ENCODE results near the gene TIMM22.

The TIMM22 gene

DNA sequence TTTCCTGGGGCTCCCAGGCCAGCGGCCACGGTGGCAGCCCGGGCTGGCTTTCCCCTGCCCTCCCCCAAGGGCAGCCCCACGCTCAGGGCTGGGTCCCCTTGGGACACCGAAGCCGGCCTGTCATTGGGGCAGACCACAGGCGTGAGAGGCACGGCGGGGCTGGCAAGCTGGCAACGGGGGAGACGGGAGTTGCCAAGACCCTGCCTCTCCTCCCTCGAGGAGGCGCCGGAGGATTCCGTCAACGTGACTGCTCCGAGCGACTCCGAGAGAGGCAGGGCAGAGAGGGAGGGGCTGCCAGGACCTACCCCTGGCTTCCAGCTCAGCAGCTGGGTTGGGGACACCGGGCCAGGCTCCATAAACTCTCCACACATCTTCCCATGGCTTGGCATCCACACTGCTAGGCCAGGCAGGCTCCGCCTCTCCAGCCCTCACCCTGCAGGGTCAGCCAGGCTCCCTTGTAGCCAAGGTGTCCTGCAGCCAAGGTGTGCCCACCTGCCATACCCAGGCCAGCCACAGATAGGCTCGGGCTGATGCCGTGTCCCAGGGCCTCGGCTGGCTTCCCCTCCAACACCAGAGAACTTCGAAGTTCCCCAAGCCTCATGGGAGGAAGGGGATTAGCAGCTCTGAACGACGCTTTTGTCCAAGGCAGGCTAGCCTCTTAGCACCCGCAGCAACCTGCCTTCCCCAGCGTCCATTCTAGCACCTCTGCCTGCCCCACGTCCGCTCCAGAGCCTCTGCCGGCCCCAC lies 25.5 kb downstream of the TIMM22 start:
- no peak for DNase-seq

DNA sequence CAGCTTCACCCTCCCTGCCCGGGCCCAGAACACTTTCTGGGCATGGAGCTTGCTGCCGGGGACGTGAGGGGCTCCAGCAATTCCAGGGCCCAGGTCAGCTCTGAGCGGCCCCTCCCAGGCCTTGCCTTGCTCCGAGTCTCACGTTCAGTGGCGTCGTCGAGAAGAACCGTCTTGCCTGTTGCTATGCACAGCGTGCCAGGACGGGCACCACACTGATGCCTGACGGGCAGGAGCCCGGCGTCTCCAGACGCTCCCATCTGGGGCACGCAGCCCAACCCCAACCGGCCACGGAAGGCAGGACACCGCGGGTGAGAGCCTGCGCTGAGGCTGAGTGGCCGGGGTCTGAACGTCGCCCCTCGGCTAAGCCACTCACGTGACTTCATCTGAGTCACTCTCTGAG lies 27.1 kb downstream of the TIMM22 start:
- no peak for DNase-seq

DNA sequence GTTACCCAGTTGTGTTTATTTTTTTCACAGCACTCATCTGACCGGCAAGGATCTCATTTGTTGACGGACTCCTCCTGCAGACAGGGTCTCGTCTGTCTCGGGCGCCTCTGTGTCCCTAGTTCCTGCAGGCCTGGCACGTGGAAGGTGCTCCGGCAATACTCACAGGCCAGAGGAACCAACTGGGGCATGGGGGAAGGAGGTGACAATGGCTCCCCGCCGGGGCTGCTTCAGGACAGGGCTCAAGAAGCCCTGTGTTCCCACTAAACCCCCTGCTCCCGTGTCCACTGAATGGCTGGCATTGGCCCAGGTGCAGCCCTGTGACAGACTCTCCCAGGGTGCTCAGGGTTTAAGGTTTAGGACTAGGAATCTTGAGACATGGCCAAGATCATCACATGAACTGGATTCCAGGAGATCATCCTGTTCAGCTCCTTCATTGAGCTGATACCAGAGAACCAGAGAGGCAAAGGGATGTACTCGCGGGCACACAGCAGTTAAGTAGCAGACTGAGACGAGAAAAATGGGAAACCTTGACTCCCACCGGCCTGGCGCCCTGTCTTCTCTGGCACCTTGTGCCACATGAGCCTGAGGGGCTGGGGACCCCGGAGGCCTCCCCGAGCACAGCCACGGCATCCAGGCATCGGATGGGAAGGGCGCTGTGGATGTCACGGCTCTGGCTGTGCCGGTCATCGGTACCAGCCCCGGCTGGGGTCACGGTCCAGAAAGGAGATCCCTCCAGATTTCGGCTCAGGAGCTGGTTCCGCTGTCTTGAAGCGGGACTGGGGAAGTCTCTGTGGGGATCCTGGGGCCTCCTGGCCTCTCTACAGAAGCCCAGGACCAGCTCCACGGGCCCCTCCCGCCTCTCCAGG lies 29.0 kb downstream of the TIMM22 start:
- DNase-seq: no peak

DNA sequence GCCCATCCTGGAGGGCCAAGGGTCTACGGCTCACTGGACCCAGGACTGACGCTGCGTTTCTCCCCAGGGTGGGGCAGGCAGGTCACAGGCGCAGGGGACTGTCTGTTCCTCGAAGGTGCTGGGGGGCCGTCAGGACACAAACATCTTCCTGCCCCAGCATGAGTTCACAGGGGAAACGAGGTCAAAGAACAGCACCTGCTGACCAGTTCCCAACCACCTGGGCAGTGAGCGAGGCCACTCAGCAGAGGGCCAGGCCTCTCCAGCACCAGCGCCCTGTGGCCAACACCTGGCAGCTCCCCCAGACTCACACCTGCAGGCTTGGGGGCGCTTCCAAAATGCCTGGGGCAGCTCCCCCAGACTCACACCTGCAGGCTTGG lies 29.7 kb downstream of the TIMM22 start:
- DNase-seq: no peak

DNA sequence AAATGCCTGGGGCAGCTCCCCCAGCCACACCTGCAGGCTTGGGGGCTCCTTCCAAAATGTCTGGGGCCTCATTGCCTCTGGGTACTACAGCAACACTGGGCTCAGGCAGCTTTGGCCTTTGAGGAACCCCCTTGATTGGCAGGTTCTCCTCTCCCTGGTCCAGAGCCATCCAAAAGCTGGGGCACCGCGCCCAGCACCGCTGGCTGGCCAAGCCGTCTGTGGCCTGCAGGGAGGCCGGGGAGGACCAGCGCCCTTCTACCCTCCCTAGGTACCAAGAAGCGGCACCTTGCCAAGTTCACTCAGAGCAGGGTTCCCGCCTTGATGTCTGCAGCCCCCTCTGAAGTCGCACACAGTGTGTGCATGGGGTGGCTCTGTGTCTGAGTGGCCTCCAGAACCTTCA lies 30.1 kb downstream of the TIMM22 start:
- no peak for DNase-seq

DNA sequence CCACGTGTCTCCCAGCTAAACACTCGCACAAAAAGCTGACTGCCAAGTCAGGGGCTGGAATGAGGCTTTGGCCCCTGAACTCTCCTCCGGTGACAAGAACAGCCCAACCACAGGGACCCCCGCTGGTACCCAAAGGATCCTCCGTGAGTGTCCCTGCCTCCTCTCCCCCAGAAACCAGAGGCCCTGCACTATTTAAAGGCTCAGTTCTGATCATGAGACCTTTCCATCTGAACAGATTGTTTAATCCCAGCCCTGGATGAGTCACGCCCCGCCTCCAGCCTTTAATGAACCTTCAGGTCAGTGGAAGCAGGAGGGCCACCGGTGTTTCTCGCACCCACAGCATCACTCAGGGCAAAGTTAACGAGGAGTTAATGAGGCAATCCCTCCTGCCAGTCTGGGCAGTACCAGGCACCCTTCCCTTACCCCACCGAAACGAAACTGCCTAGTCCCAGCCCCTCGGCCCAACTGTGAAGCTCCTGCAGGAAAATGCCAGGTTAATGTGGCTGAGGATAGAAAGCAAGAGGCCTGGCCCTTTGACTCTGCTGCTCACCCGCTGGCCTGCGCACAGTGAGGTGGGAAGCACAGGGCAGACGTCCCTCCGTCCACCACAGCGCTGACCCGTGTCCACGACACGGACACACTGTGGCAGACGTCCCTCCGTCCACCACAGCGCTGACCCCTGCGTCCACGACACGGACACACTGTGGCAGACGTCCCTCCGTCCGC lies 32.4 kb downstream of the TIMM22 start:
- DNase-seq: no peak

DNA sequence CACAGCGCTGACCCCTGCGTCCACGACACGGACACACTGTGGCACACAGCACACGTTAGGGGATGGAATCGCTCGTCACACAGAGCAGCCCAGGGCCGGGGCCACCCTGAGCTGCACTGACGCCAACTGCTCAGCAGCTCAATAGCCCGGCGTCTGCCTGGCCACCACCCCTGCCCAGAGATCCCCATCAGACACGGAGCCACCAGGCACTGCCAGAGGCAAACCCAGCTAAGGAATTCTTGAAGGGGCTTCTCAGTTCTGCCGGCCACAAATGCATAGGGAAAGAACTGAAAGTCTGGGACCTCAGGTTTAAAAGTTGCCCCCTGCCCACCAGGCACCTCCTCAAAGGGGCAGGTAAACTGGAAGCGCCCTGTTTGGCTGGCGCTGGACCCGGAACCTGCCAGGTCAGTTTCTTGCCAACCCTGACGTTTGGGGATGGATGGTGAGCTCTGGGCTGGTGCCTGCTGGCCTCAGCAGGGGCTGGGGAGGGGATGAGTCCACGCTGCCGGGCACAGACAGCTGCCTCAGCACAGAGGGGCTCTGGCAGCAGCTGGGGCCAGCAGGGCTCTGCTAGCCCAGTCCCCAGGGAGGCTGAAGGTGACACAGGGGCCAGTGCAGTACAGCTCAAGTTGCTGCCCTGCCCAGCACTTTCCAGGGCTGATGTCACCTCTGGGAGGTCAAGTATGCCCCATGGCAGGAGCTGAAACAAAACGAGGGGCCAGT lies 33.2 kb downstream of the TIMM22 start:
- no peak for DNase-seq

DNA sequence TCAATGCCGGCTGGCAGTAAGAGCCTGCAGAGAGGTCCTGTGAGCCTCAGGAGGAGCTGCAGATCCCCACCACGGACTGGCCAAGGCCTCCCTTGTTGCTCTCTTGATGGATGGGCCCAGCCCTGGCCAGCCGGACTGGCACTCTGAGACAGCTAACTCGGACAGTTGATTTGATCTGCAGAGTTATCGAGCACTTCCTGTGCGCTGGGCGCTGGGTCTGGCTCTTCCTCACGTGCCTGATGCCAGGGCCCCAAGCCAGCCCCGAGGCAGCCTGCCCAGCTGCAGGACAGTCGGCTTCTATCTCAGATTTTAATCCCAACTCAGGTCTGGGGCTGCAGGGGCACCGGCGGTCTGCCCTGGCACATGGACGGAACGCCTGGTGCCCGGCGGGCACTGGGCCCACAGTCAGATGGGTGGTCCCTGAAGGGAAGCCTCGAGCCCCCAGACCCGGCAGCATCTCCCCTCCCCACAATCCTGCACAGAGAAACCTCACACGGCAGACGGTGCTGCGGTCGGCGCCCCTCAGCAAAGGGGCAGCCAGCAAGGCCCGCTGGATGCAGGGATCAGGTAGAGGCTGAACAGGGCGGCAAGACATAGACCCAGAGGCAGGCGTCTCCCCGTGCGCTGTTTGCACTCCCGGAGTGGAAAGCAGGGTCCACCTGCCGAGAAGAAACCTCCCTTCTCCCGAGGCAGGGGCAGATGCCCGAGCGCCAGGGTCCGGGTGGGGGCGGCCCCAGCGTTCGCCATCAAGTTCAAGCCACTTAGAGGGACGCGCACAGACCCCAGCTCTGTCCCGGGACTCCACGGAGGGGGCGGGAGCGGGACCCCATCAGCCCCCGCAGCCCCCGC lies 34.0 kb downstream of the TIMM22 start:
- no peak for DNase-seq

DNA sequence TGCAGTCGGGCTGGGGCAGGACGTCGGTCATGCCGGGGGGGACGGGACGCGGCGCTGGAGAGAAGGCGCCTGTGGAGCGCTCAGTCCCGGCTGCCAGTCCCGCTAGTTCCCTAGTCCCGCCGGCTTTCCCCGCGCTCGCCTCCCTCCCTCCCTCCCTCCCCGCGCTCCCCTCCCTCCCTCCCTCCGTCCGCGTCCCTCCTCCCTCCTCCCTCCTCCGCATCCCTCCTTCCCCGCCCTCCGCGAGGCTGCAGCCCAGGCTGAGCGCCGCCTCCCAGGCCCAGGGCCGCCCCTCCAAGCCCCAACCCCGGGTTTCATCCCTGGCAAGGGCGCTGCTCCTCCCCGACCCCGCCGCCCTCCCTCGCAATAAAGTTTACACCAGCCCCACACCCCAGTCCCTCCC lies 34.8 kb downstream of the TIMM22 start:
- no peak for DNase-seq

DNA sequence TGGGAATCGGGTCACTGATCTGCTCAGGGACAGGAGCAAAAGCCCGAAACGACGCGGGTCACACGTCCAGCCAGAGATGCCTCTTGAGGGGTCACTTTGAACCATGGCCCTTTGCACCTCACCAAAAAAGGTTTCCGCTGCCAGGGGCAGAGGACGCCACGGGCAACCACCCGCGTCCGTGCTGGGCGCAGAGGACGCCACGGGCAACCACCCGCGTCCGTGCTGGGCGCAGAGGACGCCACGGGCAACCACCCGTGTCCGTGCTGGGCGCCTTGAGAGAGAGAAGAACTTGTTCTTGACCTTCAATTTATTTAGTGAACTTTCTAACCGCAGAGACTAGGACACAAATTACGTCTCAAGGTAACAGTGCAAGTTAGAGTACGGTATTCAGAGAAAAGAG lies 35.5 kb downstream of the TIMM22 start:
- DNase-seq: no peak

DNA sequence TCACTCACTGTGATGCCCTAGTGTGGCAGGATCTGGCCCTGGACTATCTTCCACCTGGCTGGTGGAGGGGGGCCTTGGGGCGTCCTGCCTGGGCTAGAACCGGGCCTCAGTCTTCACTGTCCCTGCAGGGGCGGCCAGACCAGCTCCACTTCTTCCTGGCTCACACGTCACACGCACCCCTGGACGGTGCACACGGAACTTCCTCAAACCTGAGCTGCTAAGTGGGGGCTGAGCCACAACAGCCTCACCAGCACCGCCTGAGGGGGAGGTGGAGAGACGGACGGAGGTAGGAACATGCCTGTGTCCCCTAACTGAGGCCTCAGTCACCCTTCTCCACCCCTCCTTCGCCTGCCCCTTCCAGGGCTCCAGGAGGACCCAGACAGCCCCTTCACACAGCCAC lies 36.6 kb downstream of the TIMM22 start:
- DNase-seq: no peak

DNA sequence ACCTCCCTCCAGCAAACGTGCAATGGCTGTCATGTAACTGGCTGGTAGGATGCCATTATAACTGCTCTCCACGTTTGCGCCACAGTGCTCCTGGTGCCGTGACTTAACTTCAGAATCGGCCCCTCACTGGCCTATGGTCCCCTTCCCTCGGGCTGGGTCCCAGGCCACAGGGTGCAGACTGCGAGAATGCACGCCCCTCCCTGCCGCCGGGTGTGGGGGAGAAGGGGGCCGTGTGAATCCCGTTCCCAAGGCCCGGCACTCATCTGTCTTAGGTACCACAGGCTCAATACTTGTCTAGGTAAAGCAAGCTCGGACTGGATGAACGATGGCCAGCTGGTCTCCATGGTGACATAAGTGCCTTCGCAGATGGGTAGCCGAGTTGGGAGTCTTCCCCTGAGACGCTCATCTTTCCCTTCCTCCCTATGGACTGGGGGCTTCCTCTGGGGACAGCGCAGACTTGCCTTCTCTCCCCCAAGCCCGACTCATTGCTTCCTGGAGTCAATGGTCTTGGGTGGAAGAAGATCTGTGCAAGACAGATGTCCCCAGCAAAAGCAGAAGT lies 37.8 kb downstream of the TIMM22 start:
- no peak for DNase-seq

DNA sequence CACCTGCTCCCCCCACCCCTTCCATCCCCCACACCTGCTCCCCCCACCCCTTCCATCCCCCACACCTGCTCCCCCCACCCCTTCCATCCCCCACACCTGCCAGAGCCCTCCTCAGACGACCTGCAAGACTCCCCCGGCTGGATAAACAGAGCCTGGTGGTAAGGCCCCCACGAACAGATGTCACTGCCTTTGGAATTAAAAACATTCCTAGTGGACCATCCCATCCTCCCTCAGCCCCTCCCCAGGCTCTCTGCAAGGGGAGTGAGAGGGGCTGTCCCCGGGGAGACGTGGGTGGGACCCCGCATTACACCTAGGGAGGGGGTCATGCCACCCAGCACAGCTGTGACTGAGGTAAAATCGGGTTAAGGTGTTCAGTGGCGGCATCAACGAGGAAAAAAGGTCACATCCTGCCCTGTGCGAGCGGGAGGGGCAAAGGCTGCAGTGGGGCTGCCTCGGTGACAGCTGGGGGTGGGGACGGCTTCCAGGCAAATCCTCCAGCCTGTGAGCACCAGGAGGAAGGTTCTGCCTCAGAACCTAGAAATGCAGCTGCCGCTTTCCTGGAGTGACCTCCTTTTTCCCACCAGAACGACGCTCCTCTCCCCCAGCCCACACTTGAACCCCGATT lies 38.7 kb downstream of the TIMM22 start:
- DNase-seq: no peak

DNA sequence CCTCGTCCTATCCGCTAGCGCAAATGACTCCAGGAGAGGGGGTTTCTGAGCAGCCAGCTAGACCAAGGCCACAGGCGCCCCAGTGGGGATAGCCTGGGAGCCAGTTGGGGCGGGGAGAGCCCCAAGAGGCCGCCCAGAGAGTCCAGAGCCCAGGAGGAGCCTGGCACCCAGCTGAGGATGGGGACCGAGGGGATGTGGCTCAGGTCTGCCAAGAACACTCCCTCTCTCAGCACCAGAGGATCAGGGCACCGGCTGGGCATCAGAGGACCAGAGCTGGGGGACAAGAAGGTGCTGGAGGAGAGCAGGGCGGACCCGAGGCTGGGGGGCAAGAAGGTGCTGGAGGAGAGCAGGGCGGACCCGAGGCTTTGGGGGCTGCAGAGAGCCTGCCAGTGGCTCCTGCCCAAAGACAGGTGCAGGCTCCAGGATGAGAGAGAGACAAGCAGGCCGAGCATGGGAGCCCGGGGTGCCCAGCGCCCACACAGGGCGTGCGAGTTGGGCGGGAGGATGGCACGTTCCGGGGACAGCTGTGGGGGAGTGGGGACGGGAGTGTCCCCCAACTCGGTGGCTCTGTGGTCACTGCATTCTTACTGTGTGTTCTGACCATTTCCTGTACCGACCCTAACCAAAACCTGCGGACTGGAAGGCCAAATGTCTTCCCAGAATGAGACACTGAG lies 39.4 kb downstream of the TIMM22 start:
- DNase-seq: no peak

DNA sequence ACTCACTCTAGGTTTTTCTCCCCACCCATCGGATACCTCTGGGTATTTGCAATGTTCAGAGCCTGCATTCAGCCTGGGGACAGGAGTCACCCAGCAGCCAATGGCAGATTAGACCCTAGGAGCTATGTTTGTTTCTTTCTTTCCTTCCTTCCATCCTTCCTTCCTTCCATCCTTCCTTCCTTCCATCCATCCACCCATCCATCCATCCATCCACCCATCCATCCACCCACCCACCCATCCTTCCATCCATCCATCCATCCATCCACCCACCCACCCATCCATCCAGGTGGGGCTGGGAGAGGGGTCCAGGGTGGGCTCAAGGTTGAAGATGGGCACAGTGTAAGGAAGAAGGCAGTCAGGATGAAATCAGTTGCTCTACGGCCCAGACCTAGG lies 39.9 kb downstream of the TIMM22 start:
- DNase-seq: no peak

DNA sequence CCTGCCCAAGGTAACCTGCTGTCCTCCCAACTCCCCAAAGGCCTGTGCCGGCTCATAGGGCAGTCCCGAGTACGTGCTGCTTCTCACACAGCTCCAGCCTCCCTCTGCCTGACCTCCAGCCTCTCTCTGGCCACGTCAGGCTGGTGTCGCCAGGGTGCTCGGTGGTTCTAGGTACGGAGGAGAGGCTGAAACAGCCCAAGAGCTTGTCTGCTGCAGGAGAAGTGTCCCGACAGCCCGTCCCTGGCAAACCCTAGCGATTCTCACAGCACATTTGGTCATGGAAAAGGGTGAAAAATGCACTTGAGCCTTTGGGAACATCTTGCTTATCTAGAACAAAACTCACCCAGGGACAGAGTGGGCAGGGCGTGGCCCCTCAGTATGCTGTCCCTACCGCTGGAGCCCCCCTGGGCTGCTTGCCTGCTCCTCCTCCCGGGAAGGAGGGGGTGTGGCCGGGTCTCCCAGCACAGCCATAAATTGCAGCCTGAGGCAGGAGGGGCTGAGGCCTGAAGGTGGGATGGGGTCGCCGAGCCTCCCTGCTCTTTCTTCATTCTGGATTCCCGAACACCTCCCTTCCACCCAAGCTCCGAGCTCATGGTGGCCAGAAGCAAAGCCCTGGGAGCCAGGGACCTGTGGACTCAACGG lies 40.4 kb downstream of the TIMM22 start:
- no peak for DNase-seq

DNA sequence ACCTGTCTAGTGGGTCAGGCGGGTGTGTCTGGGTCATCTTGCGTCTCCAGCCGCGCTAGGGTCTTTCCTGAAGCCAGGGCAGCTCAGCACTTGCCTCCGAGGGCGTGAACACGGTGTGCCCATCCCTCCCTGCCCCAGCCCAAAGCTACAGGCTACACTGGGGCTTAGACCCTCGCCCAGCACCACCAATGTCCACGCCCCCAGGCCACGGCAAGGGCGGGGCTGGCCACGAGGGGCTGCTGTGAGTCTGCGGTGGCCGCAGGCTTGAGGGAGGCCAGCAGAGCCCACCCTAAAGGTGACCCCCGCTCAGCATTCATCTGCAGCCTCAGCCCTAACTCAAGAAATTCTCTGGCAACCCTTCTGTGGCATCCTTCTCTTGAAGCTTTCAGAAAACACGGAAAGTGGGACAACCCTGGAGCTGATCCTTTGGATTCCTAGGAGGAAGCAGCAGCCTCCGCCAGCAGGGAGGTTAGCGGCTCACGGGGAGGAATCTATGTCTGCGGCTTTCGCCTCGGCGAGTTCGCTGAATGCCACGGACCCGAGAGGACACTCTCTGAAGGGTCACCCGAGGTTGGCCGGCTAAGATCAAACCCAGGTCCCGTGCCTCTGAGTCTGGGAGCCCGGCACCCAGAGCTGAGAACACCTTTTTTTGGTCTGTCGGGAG lies 41.7 kb downstream of the TIMM22 start:
- DNase-seq: no peak

DNA sequence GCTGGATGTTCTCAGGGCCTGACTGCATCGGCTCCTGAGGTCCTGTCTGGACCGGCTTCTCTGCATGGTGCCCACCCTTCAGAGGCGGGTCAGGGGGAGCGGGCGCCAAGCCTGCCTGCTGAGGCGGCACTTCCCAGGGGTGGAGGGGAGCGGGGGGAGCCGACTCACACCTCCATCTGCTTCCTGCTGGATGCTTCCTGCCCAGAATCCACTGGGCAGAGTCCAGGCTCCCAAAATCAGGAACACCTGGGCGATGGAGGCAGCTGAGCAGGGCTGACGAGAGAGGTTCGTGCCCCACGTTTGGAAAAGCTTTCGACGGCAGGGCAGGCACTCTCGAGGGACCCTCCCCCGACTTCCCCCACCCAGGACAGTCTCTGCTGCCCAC lies 42.2 kb downstream of the TIMM22 start:
- no peak for DNase-seq

DNA sequence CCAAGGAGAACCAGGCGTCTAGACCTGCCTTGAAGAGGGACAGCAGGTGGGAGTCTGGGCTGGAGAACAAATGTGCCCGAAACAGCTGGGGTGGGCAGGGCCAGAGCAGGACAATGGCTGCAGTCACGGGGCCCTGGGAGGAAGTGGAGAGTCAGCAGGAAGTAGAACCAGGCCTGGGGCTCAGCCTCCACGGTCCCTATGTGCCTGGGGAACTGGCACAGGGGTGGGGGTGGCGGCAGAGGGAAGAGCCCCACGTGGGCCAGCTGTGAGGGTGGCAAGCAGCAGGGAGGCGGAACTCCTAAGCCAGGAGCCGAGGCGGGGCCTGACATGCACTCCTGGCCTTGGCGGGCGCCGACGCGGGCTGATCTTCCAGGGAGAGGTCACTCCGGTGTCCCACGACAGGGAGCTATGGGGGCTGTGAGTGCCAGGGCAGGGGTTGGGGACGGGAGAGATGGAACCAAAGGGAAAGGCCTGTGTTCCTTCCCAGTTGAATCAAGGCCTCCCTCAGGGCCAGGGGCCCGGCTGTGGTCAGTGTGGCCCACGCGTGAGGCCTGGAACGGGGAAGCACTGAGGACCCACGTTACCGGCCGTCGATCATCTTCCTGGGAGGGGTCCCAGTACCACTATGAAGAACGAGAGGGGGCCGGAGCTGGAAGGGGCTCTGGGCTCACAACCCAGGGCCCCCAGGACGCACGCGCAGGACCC lies 42.7 kb downstream of the TIMM22 start:
- peak; percentile 47 for DNase-seq
